H1 (cell line): ENCODE results near the gene LIPM. TPM values are rescaled to one million over a fixed set of nuclear protein-coding genes. Genes with fewer than 3 reads are reported as not detected.

ENCODE experiments used
- CTCF ChIA-PET: fragments of 300-600 bp; sonication (Branson Sonifier 250); formaldehyde crosslinking; loops from one replicate; lab custom pipeline; 2021; ENCODE audit not compliant: partially characterized antibody; lab: Charles Lee
- POLR2A ChIA-PET: fragments of 300-600 bp; sonication (Branson Sonifier 250); formaldehyde crosslinking; loops from one replicate; lab custom pipeline; 2021; ENCODE audit warnings: inconsistent platforms; ENCODE audit not compliant: partially characterized antibody; lab: Charles Lee
- DNase-seq, 2 experiments: peaks; one replicate each; pipeline versions ENCODE4 v3.0.0 to v3.0.0-alpha.2; 2010 to 2022; ENCODE audit warnings: low spot score in 2 of 2, low read depth in 1 of 2, mixed read lengths in 1 of 2
- FAIRE-seq: peaks from 2 replicates; lab custom pipeline; 2011; peaks lifted over from hg19 to GRCh38; lab: Jason Lieb, UNC
- H2AFZ ChIP-seq: 2 replicates; pipeline ENCODE4 v1.8.1; 2012; ENCODE audit warnings: low read length, inconsistent platforms
- H2AK5ac ChIP-seq: 2 replicates; pipeline ENCODE4 v1.6.1; 2013; ENCODE audit warnings: low read depth, low read length
- H2BK120ac ChIP-seq: replicated peaks from 2 replicates; pipeline ENCODE3; 2013; ENCODE audit warnings: low read depth, low read length, inconsistent platforms
- H2BK12ac ChIP-seq: 2 replicates; pipeline ENCODE4 v1.6.1; 2013; ENCODE audit warnings: low read depth, low read length
- H2BK15ac ChIP-seq: 2 replicates; pipeline ENCODE4 v1.6.1; 2013; ENCODE audit warnings: low read length
- H2BK20ac ChIP-seq: 2 replicates; pipeline ENCODE4 v1.6.1; 2013; ENCODE audit warnings: low read length
- H2BK5ac ChIP-seq: 2 replicates; pipeline ENCODE4 v1.6.1; 2013; ENCODE audit warnings: low read depth, low read length
- H3K14ac ChIP-seq: 2 replicates; pipeline ENCODE4 v1.6.1; 2013; ENCODE audit warnings: inconsistent platforms; ENCODE audit not compliant: insufficient read length
- H3K18ac ChIP-seq: 2 replicates; pipeline ENCODE4 v1.6.1; 2013; ENCODE audit warnings: low read length; ENCODE audit errors: extremely low read depth
- H3K23ac ChIP-seq: 2 replicates; pipeline ENCODE4 v1.6.1; 2013; ENCODE audit warnings: inconsistent platforms; ENCODE audit not compliant: insufficient read length
- H3K23me2 ChIP-seq: 2 replicates; pipeline ENCODE4 v1.6.1; 2013; ENCODE audit warnings: low read depth, low read length
- H3K27ac ChIP-seq: 2 replicates; pipeline ENCODE4 v1.6.1; 2011; ENCODE audit warnings: low read depth, low read length, inconsistent platforms
- H3K27me3 ChIP-seq, 4 experiments: replicated peaks in 1 of 4; 1 replicate in 1 of 4; 2 replicates in 3 of 4; pipeline versions ENCODE4 v1.6.1 to v1.8.1; 2011 to 2013; ENCODE audit warnings: low read length in 3 of 4, mild to moderate bottlenecking in 3 of 4, inconsistent platforms in 2 of 4, mixed read lengths in 2 of 4, moderate library complexity in 1 of 4; ENCODE audit not compliant: control insufficient read depth in 3 of 4, insufficient read depth in 3 of 4; ENCODE audit errors: extremely low read depth in 1 of 4
- H3K36me3 ChIP-seq, 4 experiments: 2 replicates each; pipeline versions ENCODE4 v1.6.1 to v1.8.1; 2011 to 2013; ENCODE audit warnings: mild to moderate bottlenecking in 4 of 4, low read length in 3 of 4, moderate library complexity in 2 of 4, control low read depth in 1 of 4, inconsistent platforms in 1 of 4; ENCODE audit not compliant: insufficient read depth in 4 of 4, control insufficient read depth in 2 of 4
- H3K4ac ChIP-seq: replicated peaks from 2 replicates; pipeline ENCODE3; 2013; ENCODE audit warnings: low read length, low read depth, mixed read lengths, inconsistent platforms; ENCODE audit not compliant: insufficient read length
- H3K4me1 ChIP-seq, 4 experiments: replicated peaks in 1 of 4; 1 replicate in 1 of 4; 2 replicates in 3 of 4; pipeline versions ENCODE4 v1.6.1 to v1.8.1; 2011 to 2013; ENCODE audit warnings: low read length in 3 of 4, inconsistent platforms in 2 of 4, mixed read lengths in 1 of 4; ENCODE audit not compliant: insufficient read depth in 4 of 4, control insufficient read depth in 3 of 4
- H3K4me2 ChIP-seq, 2 experiments: 2 replicates each; pipeline versions ENCODE4 v1.6.1 to v1.8.1; 2011 to 2013; ENCODE audit warnings: low read depth in 2 of 2, low read length in 2 of 2, control low read depth in 1 of 2, inconsistent platforms in 1 of 2, mild to moderate bottlenecking in 1 of 2; ENCODE audit not compliant: insufficient read depth in 1 of 2
- H3K4me3 ChIP-seq, 4 experiments: fragments of 200-600, 300-600 bp in 1 of 4; sonication (generic), shearing (Covaris generic), sonication (Bioruptor Twin) in 1 of 4; 2 replicates each; pipeline versions ENCODE4 v1.5.1 to v1.8.1; 2011 to 2016; ENCODE audit warnings: low read length in 4 of 4, low read depth in 3 of 4, control low read depth in 2 of 4, inconsistent platforms in 2 of 4, mild to moderate bottlenecking in 2 of 4, mixed read lengths in 1 of 4, moderate library complexity in 1 of 4; ENCODE audit not compliant: insufficient read depth in 2 of 4; ENCODE audit errors: extremely low read depth in 1 of 4
- H3K56ac ChIP-seq: replicated peaks from 2 replicates; pipeline ENCODE3; 2013; ENCODE audit warnings: low read depth, mild to moderate bottlenecking, mixed read lengths, low read length, inconsistent platforms; ENCODE audit not compliant: insufficient read length
- H3K79me1 ChIP-seq: 2 replicates; pipeline ENCODE4 v1.6.1; 2013; ENCODE audit warnings: low read depth, low read length, control low read depth
- H3K79me2 ChIP-seq, 2 experiments: 2 replicates each; pipeline versions ENCODE4 v1.6.1 to v1.8.1; 2012 to 2013; ENCODE audit warnings: low read length in 2 of 2, mild to moderate bottlenecking in 2 of 2, inconsistent platforms in 1 of 2; ENCODE audit not compliant: insufficient read depth in 2 of 2, control insufficient read depth in 1 of 2
- H3K9ac ChIP-seq, 4 experiments: replicated peaks in 1 of 4; 1 replicate in 1 of 4; 2 replicates in 3 of 4; pipeline versions ENCODE4 v1.6.1 to v1.8.1; 2011 to 2013; ENCODE audit warnings: low read depth in 3 of 4, low read length in 3 of 4, control low read depth in 2 of 4, mild to moderate bottlenecking in 2 of 4, moderate library complexity in 2 of 4, inconsistent platforms in 1 of 4; ENCODE audit errors: extremely low read depth in 1 of 4
- H3K9me3 ChIP-seq, 2 experiments: 2 replicates each; pipeline versions ENCODE4 v1.6.1 to v1.8.1; 2012 to 2013; ENCODE audit warnings: mild to moderate bottlenecking in 2 of 2, moderate library complexity in 2 of 2, control low read depth in 1 of 2, inconsistent platforms in 1 of 2, low read depth in 1 of 2, low read length in 1 of 2, mixed read lengths in 1 of 2; ENCODE audit not compliant: insufficient read depth in 2 of 2
- H4K20me1 ChIP-seq, 2 experiments: replicated peaks in 1 of 2; 2 replicates each; pipeline versions ENCODE3 to v1.8.1; 2011 to 2013; ENCODE audit warnings: inconsistent platforms in 2 of 2, low read length in 2 of 2, mild to moderate bottlenecking in 1 of 2; ENCODE audit not compliant: insufficient read depth in 2 of 2, control insufficient read depth in 1 of 2
- H4K5ac ChIP-seq: 2 replicates; pipeline ENCODE4 v1.6.1; 2013; ENCODE audit warnings: low read length, low read depth, mixed read lengths, inconsistent platforms; ENCODE audit not compliant: insufficient read length
- H4K8ac ChIP-seq: 2 replicates; pipeline ENCODE4 v1.8.0; 2013; ENCODE audit warnings: mild to moderate bottlenecking, moderate library complexity, low read length, inconsistent platforms; ENCODE audit not compliant: insufficient read depth; ENCODE audit errors: extremely low read depth
- H4K91ac ChIP-seq: replicated peaks from 2 replicates; pipeline ENCODE3; 2013; ENCODE audit warnings: low read length, mixed read lengths, inconsistent platforms; ENCODE audit not compliant: insufficient read length
- BRCA1 ChIP-seq: IDR thresholded peaks from 2 replicates; pipeline ENCODE4 v1.6.1; 2012; ENCODE audit warnings: low read depth, low read length, improper control_type of control experiment
- PHF8 ChIP-seq: fragments of 200-600 bp; sonication (generic); conservative IDR thresholded peaks from 2 replicates; pipeline ENCODE4 v1.7.1; 2012; ENCODE audit warnings: low read depth, mild to moderate bottlenecking, inconsistent platforms, low read length, moderate library complexity
- SRF ChIP-seq: IDR thresholded peaks from 2 replicates; pipeline ENCODE4 v1.6.1; 2011; ENCODE audit warnings: mild to moderate bottlenecking, low read depth, low read length, moderate library complexity
- SUZ12 ChIP-seq: fragments of 200-600 bp; sonication (generic); IDR thresholded peaks from 2 replicates; pipeline ENCODE4 v1.6.1; 2012; ENCODE audit warnings: mild to moderate bottlenecking, inconsistent platforms, low read length, moderate library complexity, mixed read lengths
- WGBS, 2 experiments: shearing (Covaris generic) in 1 of 2; methylation state at CpG; one replicate each; pipeline versions ENCODE4 v1.1.6 to v1.1.7; 2013 to 2015; ENCODE audit warnings: low lambda C conversion rate in 2 of 2, mixed read lengths in 2 of 2, inconsistent platforms in 1 of 2, low coverage in 1 of 2, missing lambda C conversion rate in 1 of 2; ENCODE audit not compliant: insufficient replicate concordance in 2 of 2, insufficient coverage in 1 of 2, insufficient read length in 1 of 2; ENCODE audit errors: extremely low coverage in 1 of 2, missing lambda C conversion rate in 1 of 2; 5-methylcytosine and 5-hydroxymethylcytosine counted together
- polyA plus RNA-seq, 7 experiments: library from polyadenylated mRNA; depleted of rRNA in 3 of 7; stranded (reverse) in 5 of 7; unstranded in 2 of 7; fragments of >200 nt in 5 of 7; fragments of 200-250 nt in 2 of 7; gene quantifications; 1 replicate in 5 of 7; 2 replicates in 1 of 7; 4 replicates in 1 of 7; pipeline versions ENCODE4 v1.2.1 to v1.2.3, GENCODE V29; 2011 to 2013; ENCODE audit warnings: missing spikeins in 2 of 7, mixed read lengths in 2 of 7
- total RNA-seq: library from RNA; stranded (reverse); fragmentation: NEBNext Ultra II Directional; extraction: Animal tissue kit (Norgen Biotek cat#: 25700); gene quantifications from 2 replicates; pipeline ENCODE4 v1.2.1, GENCODE V29; 2021
- TF ChIP-seq, protein P1 (sequence below): IDR thresholded peaks from 2 replicates; pipeline ENCODE4 v1.6.1; 2011; ENCODE audit warnings: low read depth, mild to moderate bottlenecking, low read length; ENCODE audit not compliant: insufficient read depth
- TF ChIP-seq, protein P2 (sequence below): IDR thresholded peaks from 2 replicates; pipeline ENCODE4 v1.6.1; 2011; ENCODE audit warnings: low read length, improper control_type of control experiment

LIPM gene
- total and polyA plus RNA-seq, 2 of the 8 experiments (the other 6 are each of a cell fraction or from before 2014, with no cell fraction given) = not detected

GRCh38 chr10:88853155-88853881 is 50.8 kb downstream of the LIPM start:
- ChIA-PET CTCF (interaction anchor here (0.7 to 5.6 kb wide), 11 partner anchors 8 to 288 kb away, joined by 3 to 49 read pairs (median 3); no protein-coding TSS in a partner anchor), POLR2A (no interaction called here)
- Histone ChIP-seq H4K91ac (no peak overlapping the region), H3K56ac (no peak overlapping the region), H2AFZ (no peak overlapping the region), H3K14ac (no peak overlapping the region), H4K20me1 (no peaks in the 10 kb centered on the region), H3K23ac (no peak overlapping the region), H2BK15ac (no peak overlapping the region), H3K79me2 (no peaks in the 10 kb centered on the region), H4K5ac (no peak overlapping the region), H3K27me3 (no peaks in the 10 kb centered on the region), H3K79me1 (no peaks in the 10 kb centered on the region), H3K36me3 (no peaks in the 10 kb centered on the region), H3K4me2 (0 out of 4 replicates have a peak overlapping the region, but pooled peaks of 1 of the 2 experiments have one; percentile 4), H3K27ac (no peak overlapping the region), H3K4ac (no peak overlapping the region), H3K23me2 (no peaks in the 10 kb centered on the region), H2BK120ac (no peak overlapping the region), H4K8ac (no peak overlapping the region), H3K9ac (no peak overlapping the region), H3K4me1 (peaks cover 0 to 3% (median 0%) of the 10 kb centered on the region in 4 experiments; a peak in 3 of 7 replicates), H2BK12ac (no peak overlapping the region), H2AK5ac (no peak overlapping the region), H2BK20ac (no peak overlapping the region), H3K9me3 (no peaks in the 10 kb centered on the region), H3K18ac (no peak overlapping the region), H2BK5ac (no peak overlapping the region), H3K4me3 (no peak overlapping the region)
- TF ChIP-seq, protein P1, sequence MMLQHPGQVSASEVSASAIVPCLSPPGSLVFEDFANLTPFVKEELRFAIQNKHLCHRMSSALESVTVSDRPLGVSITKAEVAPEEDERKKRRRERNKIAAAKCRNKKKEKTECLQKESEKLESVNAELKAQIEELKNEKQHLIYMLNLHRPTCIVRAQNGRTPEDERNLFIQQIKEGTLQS = no peak
- no peak for TF ChIP-seq SUZ12
- TF ChIP-seq PHF8 = no peak
- no peak for TF ChIP-seq BRCA1
- TF ChIP-seq SRF = no peak
- TF ChIP-seq, protein P2, sequence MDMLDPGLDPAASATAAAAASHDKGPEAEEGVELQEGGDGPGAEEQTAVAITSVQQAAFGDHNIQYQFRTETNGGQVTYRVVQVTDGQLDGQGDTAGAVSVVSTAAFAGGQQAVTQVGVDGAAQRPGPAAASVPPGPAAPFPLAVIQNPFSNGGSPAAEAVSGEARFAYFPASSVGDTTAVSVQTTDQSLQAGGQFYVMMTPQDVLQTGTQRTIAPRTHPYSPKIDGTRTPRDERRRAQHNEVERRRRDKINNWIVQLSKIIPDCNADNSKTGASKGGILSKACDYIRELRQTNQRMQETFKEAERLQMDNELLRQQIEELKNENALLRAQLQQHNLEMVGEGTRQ = no peak
- 87% methylated on average over 4 of the region's 4 CpGs; no CpG with 5 or more reads in 1 of the 2 experiments for WGBS, 2 experiments
- no peak for DNase-seq
- no peak for FAIRE-seq
